HG03469 (cell line): ENCODE data around the gene ABHD16A.
"Not testable (repeated sequence)": the region's sequence is repeated elsewhere in the genome, so short reads cannot be mapped to it uniquely, and the experiment has no call there.

ENCODE experiments used
- ATAC-seq: cut with Tn5 transposase; IDR thresholded peaks from one replicate; pipeline ENCODE4 v1.9.1; 2021; ENCODE audit warnings: mild to moderate bottlenecking, moderate library complexity, moderate number of reproducible peaks; ENCODE audit not compliant: unreplicated experiment

The ABHD16A gene

DNA sequence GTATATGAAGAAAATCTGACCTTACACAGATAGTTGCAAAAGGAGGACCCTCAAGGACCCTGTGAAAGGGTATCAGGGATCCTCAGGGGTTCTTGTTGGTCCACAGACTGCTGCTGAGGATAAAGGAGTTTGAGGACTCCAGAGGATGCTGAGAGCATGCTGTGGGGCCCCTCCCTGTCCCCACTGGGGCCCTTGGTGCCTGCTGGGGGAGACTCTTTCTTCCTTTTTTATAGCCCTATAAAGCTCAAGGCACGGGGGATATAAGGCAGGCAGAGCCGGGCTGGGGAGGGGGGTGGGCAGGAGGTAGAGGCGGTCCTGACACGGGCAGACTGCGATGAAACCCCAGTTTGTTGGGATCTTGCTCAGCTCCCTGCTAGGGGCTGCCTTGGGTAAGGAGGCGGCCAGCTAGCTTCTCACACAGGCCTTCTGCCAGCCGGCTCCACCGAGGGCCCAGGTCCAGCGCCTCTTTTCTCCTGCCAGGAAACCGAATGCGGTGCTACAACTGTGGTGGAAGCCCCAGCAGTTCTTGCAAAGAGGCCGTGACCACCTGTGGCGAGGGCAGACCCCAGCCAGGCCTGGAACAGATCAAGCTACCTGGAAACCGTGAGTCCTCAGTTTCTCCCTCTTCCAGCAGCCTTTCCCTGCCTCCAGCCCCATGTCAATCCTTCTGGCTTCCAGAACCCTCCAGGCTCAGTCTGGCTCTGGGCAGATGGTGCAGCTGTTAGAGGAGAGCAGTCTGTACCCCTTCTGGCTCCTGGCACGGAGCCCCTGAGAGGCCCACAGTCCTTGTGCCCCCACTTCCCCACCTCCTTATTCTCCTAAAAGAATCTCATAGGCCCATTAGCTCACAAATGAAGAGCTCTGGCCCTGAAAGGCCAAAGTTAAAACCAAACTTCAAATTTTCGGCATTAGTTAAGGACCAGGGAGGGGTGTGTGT is 12.2 kb upstream of the ABHD16A start, which contains the start of gene LY6G6D:
TSS of gene LY6G6D (plus strand) at position 327 of the 937 bp plus-strand sequence. CDS start at position 335, 8 bp downstream.
- no peak for ATAC-seq

DNA sequence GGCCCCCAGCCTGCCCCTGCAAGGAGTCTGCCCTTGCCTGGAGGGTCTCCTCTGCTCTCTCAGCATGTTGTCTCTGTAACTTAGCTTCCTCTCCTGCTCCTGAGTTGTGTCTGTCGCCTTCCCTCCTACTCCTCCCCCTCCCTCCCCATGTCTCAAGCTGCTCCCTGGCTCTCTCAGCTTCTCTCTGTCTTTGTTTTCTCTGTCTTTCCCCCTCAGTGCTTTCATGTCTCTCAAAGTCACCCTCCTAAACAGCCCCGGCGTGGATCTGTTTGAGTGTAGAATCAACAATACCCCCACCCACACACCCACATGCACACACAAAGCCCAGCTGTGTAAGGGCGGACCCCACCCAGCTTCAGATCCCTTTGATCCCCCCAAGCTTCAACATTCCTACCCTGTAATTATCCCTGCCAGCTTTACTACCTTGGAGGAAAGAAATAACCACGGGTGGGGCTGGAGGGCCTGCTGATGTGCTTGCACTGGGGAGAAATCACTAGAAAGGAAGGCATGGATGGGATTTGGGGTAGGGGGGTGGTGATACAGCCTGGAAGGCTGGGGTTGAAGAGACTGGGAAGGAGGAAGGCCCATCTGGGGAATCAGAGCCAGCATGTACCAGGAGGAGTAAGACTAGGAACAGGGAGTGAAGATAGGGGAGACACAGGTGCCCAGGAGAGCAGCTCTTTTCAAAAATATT is 11.0 kb upstream of the ABHD16A start:
- no peak for ATAC-seq

DNA sequence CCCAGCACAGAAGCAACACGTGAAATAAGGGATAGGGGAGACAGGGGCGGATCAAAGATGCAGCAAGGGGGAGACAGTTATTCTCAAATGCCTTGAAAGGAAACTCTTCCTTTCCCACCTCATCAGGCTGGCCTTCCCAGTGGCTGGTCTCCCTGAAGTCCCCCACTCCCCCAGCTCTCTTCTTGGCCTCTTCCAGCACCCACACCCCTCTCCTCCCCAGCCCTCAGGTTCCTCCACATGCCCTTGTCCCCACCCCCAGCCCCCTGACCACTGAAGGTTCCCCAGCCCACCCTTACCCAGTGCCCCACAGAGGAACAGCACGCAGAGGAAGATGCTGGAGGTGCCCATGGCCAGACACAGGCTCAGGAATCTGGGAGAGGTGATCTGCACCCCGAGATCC is 10.3 kb upstream of the ABHD16A start:
- no peak for ATAC-seq

DNA sequence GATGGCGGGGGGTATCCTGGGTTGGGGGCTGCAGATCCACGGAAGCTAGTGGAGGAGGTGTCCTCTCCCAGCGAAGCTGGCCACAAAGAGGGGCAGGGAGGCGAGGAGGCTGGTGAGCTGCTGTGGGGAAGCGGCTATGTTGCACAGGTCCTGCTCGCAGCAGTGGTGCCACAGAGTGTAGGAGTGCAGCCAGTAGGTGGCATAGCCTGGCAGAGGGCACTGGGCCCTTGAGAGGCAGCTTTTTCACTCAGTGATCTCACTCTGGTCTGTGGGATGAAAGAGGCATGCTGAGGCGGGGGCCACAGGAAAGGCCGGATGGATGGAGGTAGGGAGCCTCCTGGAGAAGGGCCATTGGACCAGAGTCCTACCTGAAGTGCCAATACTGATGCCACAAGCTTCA is 9.2 kb upstream of the ABHD16A start:
- ATAC-seq: no peak

DNA sequence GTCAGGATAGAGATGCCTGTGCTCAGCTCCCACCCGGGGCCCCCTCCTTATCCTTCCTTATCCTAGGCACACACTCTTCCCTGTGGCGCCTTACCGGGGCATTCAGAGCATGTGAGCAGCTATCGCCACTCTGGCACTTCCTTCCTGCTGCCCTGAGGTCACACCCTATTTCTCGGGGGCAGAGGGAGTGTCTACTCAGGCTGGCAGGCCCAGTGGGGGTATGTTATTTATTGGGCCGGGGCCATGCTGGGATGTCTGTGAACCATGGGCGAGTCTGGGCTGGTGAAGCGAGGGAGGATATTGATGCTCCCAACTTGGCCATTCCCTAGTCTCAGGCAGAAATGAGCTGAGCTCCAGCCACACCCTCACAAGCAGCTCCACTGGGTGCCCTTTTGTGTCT is 8.1 kb upstream of the ABHD16A start:
- ATAC-seq: no peak

DNA sequence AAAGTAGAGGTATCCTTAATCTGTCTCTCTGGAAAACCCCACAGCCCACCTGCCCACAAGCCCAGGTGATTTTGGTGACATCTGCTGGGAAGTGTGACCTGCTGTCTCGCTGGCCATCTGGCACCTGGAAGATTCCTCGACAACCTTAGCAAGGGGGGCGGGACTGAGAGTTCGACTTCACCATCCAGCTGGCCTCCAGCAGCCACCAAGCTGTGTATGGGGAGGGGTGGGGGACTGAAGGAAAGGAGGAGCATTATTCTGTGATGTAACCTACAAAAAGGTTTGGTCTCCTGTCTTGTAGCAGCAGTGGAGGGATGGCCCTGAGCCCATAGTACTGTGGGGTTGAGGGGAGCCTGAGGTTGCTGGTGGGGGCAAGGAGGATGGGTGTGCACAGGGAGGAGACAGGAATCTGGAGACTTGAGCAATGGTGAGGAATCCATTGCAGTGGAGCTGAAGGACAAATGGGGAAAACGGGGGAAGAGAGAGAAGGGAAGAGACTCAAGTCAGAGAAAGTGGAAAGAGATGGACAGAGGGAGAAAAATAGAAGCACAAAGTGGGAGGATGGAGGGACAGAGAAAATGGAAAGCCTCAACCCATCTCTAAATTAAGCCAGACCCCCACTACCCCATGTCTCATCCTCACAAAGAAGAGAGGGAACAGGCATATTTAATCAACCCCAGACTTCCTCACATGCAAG is 7.5 kb upstream of the ABHD16A start:
- ATAC-seq: no peak

DNA sequence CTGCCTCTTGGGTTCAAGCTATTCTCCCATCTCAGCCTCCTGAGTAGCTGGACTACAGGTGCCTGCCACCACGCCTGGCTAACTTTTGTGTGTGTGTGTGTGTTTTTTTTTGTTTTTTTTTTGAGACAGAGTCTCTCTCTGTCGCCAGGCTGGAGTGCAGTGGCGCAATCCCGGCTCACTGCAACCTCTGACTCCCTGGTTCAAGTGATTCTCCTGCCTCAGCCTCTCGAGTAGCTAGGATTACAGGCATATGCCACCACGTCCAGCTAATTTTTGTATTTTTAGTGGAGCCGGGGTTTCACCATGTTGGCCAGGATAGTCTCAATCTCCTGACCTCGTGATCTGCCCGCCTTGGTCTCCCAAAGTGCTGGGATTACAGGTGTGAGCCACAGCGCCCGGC is 6.0 kb upstream of the ABHD16A start:
- not testable (repeated sequence) for ATAC-seq

DNA sequence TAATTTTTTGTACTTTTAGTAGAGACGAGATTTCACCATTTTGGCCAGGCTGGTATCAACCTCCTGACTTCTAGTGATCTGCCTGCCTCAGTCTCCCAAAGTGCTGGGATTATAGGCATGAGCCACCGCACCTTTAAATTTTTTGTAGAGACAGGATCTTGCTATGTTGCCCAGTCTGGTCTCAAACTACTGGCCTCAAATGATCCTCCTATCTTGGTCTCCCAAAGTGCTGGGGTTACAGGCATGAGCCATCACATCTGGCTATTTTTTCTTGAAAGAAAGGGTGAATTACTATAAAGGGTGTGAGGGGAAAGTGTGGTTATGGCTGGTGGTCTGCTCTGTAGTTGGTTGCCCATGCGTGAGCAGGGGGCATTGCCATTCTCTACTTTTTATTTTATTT is 5.1 kb upstream of the ABHD16A start:
- no peak for ATAC-seq

DNA sequence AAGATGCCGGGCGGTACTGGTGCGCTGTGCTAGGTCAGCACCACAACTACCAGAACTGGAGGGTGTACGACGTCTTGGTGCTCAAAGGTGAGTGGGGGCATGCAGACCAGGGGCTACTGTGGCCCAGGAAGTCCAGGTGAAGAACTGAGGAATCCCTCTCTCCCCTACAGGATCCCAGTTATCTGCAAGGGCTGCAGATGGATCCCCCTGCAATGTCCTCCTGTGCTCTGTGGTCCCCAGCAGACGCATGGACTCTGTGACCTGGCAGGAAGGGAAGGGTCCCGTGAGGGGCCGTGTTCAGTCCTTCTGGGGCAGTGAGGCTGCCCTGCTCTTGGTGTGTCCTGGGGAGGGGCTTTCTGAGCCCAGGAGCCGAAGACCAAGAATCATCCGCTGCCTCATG is 4.6 kb upstream of the ABHD16A start:
- ATAC-seq: no peak

DNA sequence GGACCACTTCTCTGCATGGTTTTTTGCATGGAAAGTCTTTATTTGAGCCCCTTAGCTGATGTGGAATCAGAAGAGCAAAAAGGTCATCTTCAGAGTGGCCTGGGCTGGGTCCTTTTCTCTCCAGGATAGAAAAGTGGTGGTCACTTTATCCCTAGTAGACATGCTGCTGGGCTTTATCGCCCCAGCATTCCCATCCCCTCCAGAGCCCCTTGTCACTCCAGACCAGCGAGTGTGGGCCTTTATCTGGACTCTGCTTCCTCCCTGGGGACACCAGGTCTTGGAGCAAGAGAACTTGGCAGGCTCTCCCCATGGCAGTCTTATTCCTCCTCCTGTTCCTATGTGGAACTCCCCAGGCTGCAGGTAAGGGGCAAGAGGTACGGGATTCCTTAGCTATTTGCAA is 3.5 kb upstream of the ABHD16A start, which contains the start of gene LY6G6F:
TSS of gene LY6G6F (plus strand) at position 268 of the 400 bp plus-strand sequence. CDS start at position 309, 41 bp downstream.
- no peak for ATAC-seq

DNA sequence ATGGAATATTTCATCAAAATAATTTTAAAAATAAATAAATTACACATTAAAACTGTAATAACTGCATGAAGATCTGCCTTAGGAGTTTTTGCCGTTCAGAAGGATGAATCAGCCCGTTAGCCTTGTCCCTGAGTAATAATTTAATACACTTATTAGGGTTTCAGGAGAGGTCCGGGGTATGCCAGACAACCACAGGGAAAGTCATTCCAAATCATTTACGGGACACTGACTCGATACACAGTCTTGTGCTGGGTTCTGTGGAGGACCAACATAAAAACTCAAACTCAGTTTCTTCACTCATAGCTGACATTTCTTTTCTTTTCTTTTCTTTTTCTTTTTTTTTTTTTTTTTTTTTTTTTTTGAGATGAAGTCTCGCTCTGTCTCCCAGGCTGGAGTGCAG is 2.8 kb upstream of the ABHD16A start:
- ATAC-seq: no peak

DNA sequence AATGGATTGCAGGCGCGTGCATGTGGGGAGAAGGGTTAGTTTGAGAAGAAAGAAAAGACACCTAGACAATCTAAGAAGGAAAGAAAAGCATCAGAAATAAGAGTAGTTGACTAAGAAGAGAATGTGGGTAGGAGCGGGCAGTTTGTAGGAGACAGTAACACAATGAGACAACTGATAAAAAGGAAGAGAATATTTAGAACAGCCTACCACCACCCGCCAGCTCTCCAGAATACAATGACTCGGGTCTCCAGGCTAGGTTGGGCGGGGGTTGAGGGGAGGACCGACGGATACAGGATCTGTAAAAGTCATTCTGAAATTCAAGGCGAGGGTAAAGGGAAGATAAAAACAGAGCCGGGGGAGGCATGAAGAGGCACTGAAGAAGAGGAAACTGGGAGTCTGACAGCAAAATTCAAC is 712 bp downstream of the ABHD16A start:
- no peak for ATAC-seq

DNA sequence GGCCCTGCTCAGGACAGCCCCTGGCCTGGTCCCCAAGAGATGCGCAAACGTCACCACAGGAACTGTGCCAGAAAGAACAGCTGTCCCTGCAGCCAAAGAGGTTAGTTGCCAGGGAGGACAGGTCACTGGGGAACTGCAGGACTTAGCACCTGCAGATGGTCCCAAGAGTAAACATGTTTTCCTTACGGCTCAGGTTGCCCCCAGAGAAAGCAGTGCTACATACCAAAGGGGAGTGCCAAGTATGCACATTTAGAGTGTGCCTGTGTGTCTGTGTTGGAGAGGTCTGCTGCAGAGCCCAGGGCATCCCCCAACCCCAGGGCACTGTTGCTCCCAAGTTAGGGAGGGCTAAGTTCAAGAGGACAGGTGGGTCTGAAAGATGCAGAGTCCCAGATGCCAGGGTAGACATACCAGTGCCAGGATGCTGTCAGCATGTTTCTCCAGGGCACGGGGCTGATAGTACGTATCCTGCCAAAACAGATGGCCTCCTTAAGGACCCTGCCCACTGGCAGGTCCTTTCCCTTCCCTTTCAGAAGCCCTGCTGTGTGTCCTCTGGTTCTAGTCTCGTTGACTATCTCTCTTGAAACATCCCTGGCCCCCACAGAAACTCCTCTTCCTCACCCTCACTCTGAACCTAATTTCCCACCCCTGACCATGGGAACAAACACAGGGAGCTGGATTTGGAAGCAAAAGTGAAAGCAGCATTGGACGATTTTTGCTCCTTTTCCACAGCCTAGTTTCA is 1.3 kb downstream of the ABHD16A start:
- no peak for ATAC-seq

DNA sequence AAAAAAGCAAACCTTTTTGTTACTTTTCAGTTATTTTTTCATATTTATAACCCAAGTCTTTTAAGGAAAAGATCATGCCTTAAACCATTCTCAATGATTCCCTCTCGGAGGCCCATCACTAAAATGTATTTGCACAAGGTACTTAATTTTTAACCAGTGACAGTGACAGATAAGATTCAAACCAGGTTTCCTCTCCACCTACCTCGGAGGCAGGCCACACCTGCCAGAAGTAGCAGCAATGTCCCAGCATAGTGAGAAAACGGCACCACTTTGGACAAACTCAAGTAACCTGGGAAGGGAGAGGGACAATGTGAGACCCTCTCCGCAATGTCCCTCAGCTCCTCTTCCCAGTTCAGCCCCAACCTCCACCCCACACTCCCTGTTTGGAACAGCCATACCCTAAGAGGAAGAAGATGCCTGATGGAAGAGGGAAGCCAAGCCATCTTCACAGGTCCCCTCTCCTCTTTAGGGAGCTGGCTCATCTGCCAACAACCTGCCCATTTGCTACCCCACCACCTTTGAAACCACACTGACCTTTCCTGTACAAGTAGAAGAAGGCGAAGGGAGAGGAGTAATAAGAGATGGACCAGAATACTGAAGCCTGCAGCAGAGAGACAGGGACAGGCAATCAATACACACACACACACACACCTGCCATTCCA is 2.3 kb downstream of the ABHD16A start:
- ATAC-seq: no peak

DNA sequence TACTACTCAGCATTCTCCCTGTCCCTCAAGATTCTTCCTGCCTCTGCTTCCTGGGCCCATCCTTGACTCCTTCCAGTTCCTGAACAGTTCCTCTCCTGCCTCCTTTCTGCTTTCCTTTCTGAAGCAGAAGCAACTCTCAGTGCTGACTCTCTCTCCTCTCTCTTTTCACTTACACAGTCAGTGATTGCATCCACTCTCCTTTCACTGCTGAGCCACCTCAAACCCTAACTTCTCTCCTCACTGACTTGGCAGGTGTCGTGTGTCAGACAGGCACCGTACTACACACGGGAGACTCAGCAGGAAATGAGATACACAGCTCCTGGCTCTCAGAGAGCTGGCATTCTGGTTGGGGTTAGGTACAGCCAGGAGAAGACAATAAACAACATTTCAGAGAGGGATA is 5.6 kb downstream of the ABHD16A start:
- no peak for ATAC-seq

DNA sequence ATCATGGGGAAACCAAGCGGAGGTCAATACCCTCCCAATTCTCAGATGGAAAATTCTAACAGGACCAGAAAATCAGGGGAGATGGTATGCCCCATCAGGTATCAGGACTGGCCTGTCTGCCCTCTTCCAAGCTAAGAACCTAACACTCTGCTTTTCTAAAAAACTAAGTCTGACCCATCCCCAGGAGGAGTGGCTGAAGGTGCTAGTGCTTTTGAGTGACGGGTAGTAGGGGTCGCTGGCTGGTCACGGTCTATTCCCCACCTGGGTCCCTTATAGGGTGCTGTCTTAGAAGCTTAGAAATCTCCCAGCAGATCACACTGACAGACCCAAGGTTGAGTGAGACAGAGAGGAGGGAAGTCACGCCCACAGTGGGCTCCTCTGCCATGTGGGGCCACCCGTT is 9.6 kb downstream of the ABHD16A start:
- ATAC-seq: no peak

DNA sequence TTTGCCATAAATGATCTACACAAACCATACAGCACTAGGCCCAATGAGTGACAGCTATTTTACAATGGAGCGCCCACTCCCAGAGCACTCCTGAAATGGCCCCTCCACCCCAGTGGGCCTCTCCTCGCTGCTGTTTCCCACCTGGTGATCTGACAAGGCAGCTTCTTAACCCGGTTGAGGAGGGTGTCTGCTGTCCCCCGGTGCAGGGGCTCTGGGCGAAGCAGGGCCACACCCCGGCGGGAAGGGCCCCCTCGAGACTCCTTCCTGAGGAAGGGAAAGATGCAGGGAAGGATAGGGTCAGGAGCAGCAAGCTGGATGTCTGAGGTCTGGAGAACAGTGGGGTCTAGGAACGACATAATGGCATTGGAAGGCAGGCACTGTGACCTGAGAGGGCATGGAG is 10.2 kb downstream of the ABHD16A start:
- ATAC-seq: no peak

DNA sequence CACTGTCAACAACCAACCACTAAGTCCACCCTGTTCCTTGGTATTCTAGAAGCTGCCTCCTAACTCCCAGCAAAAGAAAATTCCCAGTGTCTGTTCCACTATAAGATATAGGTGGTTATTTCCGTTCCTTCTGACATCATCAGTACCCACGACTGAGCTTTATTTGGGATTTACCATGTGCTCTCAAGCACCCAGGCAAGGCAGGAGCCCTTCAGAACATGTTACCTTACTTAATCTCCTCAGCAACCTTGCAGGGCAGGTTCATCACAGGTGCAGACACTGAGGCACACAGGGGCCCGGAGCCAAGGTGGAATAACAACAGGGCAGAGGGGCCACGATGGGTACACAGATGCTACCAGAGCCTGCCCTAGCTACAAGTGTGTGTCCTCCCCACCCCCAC is 10.8 kb downstream of the ABHD16A start:
- ATAC-seq: no peak

DNA sequence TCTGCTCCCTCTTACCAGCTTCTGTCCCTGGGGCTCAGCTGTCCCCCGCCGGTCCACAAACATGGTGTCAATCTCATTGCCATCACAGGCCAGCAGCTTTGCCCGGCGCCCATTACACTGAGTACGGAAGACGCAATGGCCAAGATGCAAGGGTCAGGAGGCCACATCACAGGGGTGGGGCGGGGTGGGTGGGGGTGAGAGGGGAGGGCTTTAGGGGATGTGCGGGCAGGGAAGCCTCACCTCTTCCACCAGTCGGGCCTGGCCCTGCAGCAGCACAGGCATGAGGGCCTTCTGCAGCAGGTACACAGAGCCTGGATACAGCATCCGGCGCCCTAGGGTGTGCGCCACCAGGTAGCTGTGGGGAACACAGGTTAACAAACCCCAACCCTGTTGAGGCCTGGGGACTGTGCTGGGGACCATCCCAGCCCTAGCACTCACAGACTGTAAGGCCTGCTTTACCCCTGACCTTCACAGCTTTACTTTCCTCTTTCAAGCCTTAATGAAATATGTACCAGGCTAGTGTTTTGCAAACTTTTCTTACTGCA is 11.5 kb downstream of the ABHD16A start:
- ATAC-seq: no peak

DNA sequence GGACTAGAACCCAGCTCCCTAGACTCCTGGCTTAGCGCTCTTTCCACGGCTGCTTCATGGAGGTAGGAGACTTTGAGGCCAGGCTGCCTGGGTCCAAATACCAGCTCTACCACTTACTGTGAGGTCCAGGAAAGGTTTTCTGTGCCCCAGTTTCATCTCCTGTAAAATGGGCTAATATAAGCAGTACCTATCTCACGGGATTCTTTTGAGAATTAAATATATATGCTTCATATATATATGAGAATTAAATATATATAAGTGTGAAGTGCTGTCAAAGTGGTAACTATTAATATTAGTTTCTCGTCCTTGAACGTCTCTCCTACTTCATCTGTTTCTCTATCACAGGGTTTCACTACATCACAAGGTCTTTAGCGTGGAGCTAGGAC is 12.1 kb downstream of the ABHD16A start:
- ATAC-seq: no peak
